T-helper 2 cell treated with Interferon-gamma antibody and Interleukin-4, amounts not matched to agents 5 μg/mL and 100 μg/mL, for 36 hours (primary cell): Measurements from ENCODE around the gene DCK.
"Not testable (repeated sequence)": the region's sequence is repeated elsewhere in the genome, so short reads cannot be mapped to it uniquely, and the experiment has no call there.

ENCODE experiments used
- DNase-seq: peaks from one replicate; pipeline ENCODE4 v3.0.0; 2021; ENCODE audit warnings: low spot score
- H3K27ac Mint-ChIP-seq: one replicate; pipeline ENCODE4 v1.8.0; 2021; ENCODE audit warnings: mild to moderate bottlenecking, mixed read lengths
- H3K27me3 Mint-ChIP-seq: one replicate; pipeline ENCODE4 v1.8.0; 2021; ENCODE audit warnings: low read depth, mixed read lengths
- H3K36me3 Mint-ChIP-seq: one replicate; pipeline ENCODE4 v1.8.0; 2021; ENCODE audit warnings: low read depth, mixed read lengths
- H3K4me1 Mint-ChIP-seq: one replicate; pipeline ENCODE4 v1.8.0; 2021; ENCODE audit warnings: low read depth, mixed read lengths
- H3K4me3 Mint-ChIP-seq: one replicate; pipeline ENCODE4 v1.8.0; 2022; ENCODE audit warnings: mild to moderate bottlenecking, moderate library complexity, mixed read lengths
- H3K9me3 Mint-ChIP-seq: one replicate; pipeline ENCODE4 v1.8.0; 2021; ENCODE audit warnings: mixed read lengths

The DCK gene

GRCh38 chr4:70991596-70991995 lies 1.9 kb upstream of the DCK start:
- H3K36me3 Mint-ChIP-seq = peaks cover 25% of the 10 kb centered on the region
- H3K9me3 Mint-ChIP-seq = no peaks in the 10 kb centered on the region
- no peaks in the 10 kb centered on the region for H3K27me3 Mint-ChIP-seq
- peaks cover 19% of the 10 kb centered on the region for H3K4me1 Mint-ChIP-seq
- H3K4me3 Mint-ChIP-seq = no peak overlapping the region
- no peak overlapping the region for H3K27ac Mint-ChIP-seq
- DNase-seq = no peak

GRCh38 chr4:70992391-70992881 lies 1.0 kb upstream of the DCK start:
- H3K4me3 Mint-ChIP-seq = peak overlapping the region; percentile 100
- peak overlapping the region; percentile 81 for H3K27ac Mint-ChIP-seq
- H3K36me3 Mint-ChIP-seq = peaks cover 33% of the 10 kb centered on the region
- H3K9me3 Mint-ChIP-seq = no peaks in the 10 kb centered on the region
- H3K27me3 Mint-ChIP-seq = no peaks in the 10 kb centered on the region
- DNase-seq = no peak
- peaks cover 27% of the 10 kb centered on the region for H3K4me1 Mint-ChIP-seq

GRCh38 chr4:70994069-70994366 lies 569 bp downstream of the DCK start:
- Mint-ChIP-seq H3K4me1 (peaks cover 32% of the 10 kb centered on the region), H3K27ac (peak overlapping the region; percentile 93), H3K4me3 (peak overlapping the region; percentile 100), H3K9me3 (no peaks in the 10 kb centered on the region), H3K36me3 (peaks cover 45% of the 10 kb centered on the region), H3K27me3 (no peaks in the 10 kb centered on the region)
- no peak for DNase-seq

GRCh38 chr4:70994387-70995099 lies 1.1 kb downstream of the DCK start:
- Mint-ChIP-seq H3K27me3 (no peaks in the 10 kb centered on the region), H3K4me1 (peaks cover 35% of the 10 kb centered on the region), H3K9me3 (peaks cover 2% of the 10 kb centered on the region), H3K36me3 (peaks cover 50% of the 10 kb centered on the region), H3K27ac (peak overlapping the region; percentile 93), H3K4me3 (peak overlapping the region; percentile 100)
- no peak for DNase-seq

GRCh38 chr4:70996018-70996360 lies 2.5 kb downstream of the DCK start:
- DNase-seq = peak; percentile 35
- peak overlapping the region; percentile 93 for H3K27ac Mint-ChIP-seq
- peaks cover 65% of the 10 kb centered on the region for H3K36me3 Mint-ChIP-seq
- no peaks in the 10 kb centered on the region for H3K27me3 Mint-ChIP-seq
- peak overlapping the region; percentile 100 for H3K4me3 Mint-ChIP-seq
- H3K4me1 Mint-ChIP-seq = peaks cover 47% of the 10 kb centered on the region
- peaks cover 15% of the 10 kb centered on the region for H3K9me3 Mint-ChIP-seq

GRCh38 chr4:70997036-70997435 lies 3.6 kb downstream of the DCK start:
- H3K36me3 Mint-ChIP-seq = peaks cover 75% of the 10 kb centered on the region
- no peak for DNase-seq
- no peaks in the 10 kb centered on the region for H3K27me3 Mint-ChIP-seq
- H3K27ac Mint-ChIP-seq = peak overlapping the region; percentile 66
- peaks cover 25% of the 10 kb centered on the region for H3K9me3 Mint-ChIP-seq
- peak overlapping the region; percentile 100 for H3K4me3 Mint-ChIP-seq
- H3K4me1 Mint-ChIP-seq = peaks cover 57% of the 10 kb centered on the region

- Mint-ChIP-seq H3K27me3 (no peaks in the 10 kb centered on the region), H3K27ac (peak overlapping the region; percentile 66), H3K4me3 (peak overlapping the region; percentile 100), H3K4me1 (peaks cover 60% of the 10 kb centered on the region), H3K36me3 (peaks cover 80% of the 10 kb centered on the region), H3K9me3 (peaks cover 27% of the 10 kb centered on the region)
- DNase-seq = no peak
These were observed 4.1 kb downstream of the DCK start for GRCh38 chr4:70997546-70997945.

GRCh38 chr4:70999639-71000038 lies 6.2 kb downstream of the DCK start:
- not testable (repeated sequence) for H3K4me3 Mint-ChIP-seq, H3K27me3 Mint-ChIP-seq, DNase-seq, H3K27ac Mint-ChIP-seq
- H3K4me1 Mint-ChIP-seq = peaks cover 78% of the 10 kb centered on the region
- peaks cover 27% of the 10 kb centered on the region for H3K9me3 Mint-ChIP-seq
- H3K36me3 Mint-ChIP-seq = peaks cover 87% of the 10 kb centered on the region

GRCh38 chr4:71001363-71001762 lies 7.9 kb downstream of the DCK start:
- peaks cover 75% of the 10 kb centered on the region for H3K36me3 Mint-ChIP-seq
- not testable (repeated sequence) for H3K27me3 Mint-ChIP-seq, DNase-seq, H3K27ac Mint-ChIP-seq, H3K4me3 Mint-ChIP-seq
- H3K9me3 Mint-ChIP-seq = peaks cover 27% of the 10 kb centered on the region
- peaks cover 75% of the 10 kb centered on the region for H3K4me1 Mint-ChIP-seq

GRCh38 chr4:71004281-71004851 lies 10.9 kb downstream of the DCK start:
- peak overlapping the region; percentile 71 for H3K27ac Mint-ChIP-seq

GRCh38 chr4:71005025-71005424 lies 11.6 kb downstream of the DCK start:
- H3K36me3 Mint-ChIP-seq = peaks cover 57% of the 10 kb centered on the region
- H3K4me1 Mint-ChIP-seq = peaks cover 74% of the 10 kb centered on the region
- H3K4me3 Mint-ChIP-seq = peak overlapping the region; percentile 64
- peaks cover 21% of the 10 kb centered on the region for H3K9me3 Mint-ChIP-seq
- H3K27me3 Mint-ChIP-seq, DNase-seq: not testable (repeated sequence)
- H3K27ac Mint-ChIP-seq = peak overlapping the region; percentile 24

More at GRCh38 chr4:71004281-71004851, 10.9 kb downstream of the DCK start:
- DNase-seq = peak; percentile 32
- H3K9me3 Mint-ChIP-seq = peaks cover 27% of the 10 kb centered on the region
- peak overlapping the region; percentile 64 for H3K4me3 Mint-ChIP-seq
- H3K36me3 Mint-ChIP-seq = peaks cover 63% of the 10 kb centered on the region
- no peaks in the 10 kb centered on the region for H3K27me3 Mint-ChIP-seq
- H3K4me1 Mint-ChIP-seq = peaks cover 73% of the 10 kb centered on the region

- H3K27ac Mint-ChIP-seq = peak overlapping the region; percentile 91
- no peak for DNase-seq
- peaks cover 66% of the 10 kb centered on the region for H3K4me1 Mint-ChIP-seq
- H3K27me3 Mint-ChIP-seq = no peaks in the 10 kb centered on the region
- peaks cover 9% of the 10 kb centered on the region for H3K9me3 Mint-ChIP-seq
- H3K36me3 Mint-ChIP-seq = peaks cover 46% of the 10 kb centered on the region
- H3K4me3 Mint-ChIP-seq = peak overlapping the region; percentile 75
These were observed 12.9 kb downstream of the DCK start for GRCh38 chr4:71006203-71006907.

- Mint-ChIP-seq H3K27me3 (no peaks in the 10 kb centered on the region), H3K36me3 (peaks cover 45% of the 10 kb centered on the region), H3K4me3 (no peak overlapping the region), H3K4me1 (peaks cover 48% of the 10 kb centered on the region), H3K9me3 (peaks cover under 1% of the 10 kb centered on the region), H3K27ac (no peak overlapping the region)
- no peak for DNase-seq
These were observed 14.7 kb downstream of the DCK start for GRCh38 chr4:71008196-71008595.

- Mint-ChIP-seq H3K36me3 (peaks cover 46% of the 10 kb centered on the region), H3K27ac (no peak overlapping the region), H3K4me1 (peaks cover 39% of the 10 kb centered on the region), H3K4me3 (no peak overlapping the region), H3K27me3 (no peaks in the 10 kb centered on the region), H3K9me3 (peaks cover 6% of the 10 kb centered on the region)
- DNase-seq = no peak
These were observed 15.6 kb downstream of the DCK start for GRCh38 chr4:71009086-71009485.
